ENCODE results near the gene SLC6A4.
"Not testable (repeated sequence)": the region's sequence is repeated elsewhere in the genome, so short reads cannot be mapped to it uniquely, and the experiment has no call there.

Gene SLC6A4

DNA sequence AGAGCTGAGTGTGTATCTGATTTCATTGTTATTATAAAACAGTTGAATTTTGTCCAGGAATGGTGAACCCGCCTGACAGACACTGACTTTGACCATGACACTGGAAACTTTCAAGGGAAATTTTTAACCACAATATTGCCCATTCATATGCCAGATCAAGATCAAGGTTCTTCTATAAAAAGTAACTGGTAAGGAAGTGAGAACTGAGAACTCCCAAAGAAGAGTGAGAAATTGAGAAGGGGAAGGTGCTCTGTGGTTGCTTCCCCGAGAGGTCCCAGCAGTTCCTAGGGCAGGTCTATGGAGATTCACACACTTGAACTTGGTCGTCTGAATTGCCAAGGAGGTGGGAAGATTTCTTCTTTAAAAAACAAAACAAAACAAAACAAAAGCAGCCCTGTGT, 27.3 kb downstream of the SLC6A4 start:
- Histone ChIP-seq H3K4me3 (ENCODE audit: low read length, poor library complexity, severe bottlenecking) (no peak overlapping the region), H3K27me3 (ENCODE audit: insufficient read depth, low read length, poor library complexity, severe bottlenecking) (no peaks in the 10 kb centered on the region), H4K20me1 (ENCODE audit: insufficient read depth, low read length, poor library complexity, severe bottlenecking) (no peaks in the 10 kb centered on the region), H3K9me2 (replicated peaks; ENCODE audit: low read depth, low read length) (no peaks in the 10 kb centered on the region), H3K9ac (ENCODE audit: low read depth, low read length, poor library complexity, severe bottlenecking) (no peak overlapping the region), H3K79me2 (ENCODE audit: insufficient read depth, low read length) (no peaks in the 10 kb centered on the region), H3K36me3 (ENCODE audit: insufficient read depth, low read length) (no peaks in the 10 kb centered on the region), H3K4me2 (ENCODE audit: low read depth, low read length, poor library complexity, severe bottlenecking) (no peak overlapping the region), H3K4me1 (ENCODE audit: insufficient read depth, low read length, poor library complexity, severe bottlenecking) (no peaks in the 10 kb centered on the region), H2AFZ (ENCODE audit: low read length) (no peak overlapping the region), H3K9me3 (ENCODE audit: insufficient read depth, low read depth, low read length) (no peaks in the 10 kb centered on the region), H3F3A (ENCODE audit: low read depth) (no peaks in the 10 kb centered on the region)
- no peak for TF ChIP-seq CTCF (conservative IDR thresholded peaks at IDR 0.05; ENCODE audit: low read length)
- no peak for TF ChIP-seq EZH2phosphoT487 (IDR thresholded peaks at IDR 0.05; ENCODE audit: borderline replicate concordance)

DNA sequence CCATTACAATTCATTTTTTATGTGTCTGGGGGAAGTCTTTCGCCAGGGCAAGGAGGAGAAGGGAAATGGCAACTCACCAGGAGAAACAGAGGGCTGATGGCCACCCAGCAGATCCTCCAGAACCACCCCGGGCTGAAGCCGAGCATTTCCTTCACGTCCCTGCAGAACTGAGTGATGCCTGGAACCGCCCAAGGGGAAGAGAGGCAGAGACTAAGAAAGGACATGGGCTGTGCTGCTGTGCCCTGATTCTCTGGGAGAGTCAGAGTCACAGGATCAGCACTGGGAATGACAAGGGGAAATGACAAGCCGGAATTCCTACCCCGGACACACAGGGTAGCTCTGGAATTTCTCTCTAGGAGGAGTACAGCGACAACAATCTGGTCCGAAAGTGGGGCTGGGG, 27.8 kb downstream of the SLC6A4 start:
- no peak for TF ChIP-seq EZH2phosphoT487 (IDR thresholded peaks at IDR 0.05; ENCODE audit: borderline replicate concordance)
- no peak for TF ChIP-seq CTCF (conservative IDR thresholded peaks at IDR 0.05; ENCODE audit: low read length)
- Histone ChIP-seq H3F3A (ENCODE audit: low read depth) (no peaks in the 10 kb centered on the region), H3K4me3 (ENCODE audit: low read length, poor library complexity, severe bottlenecking) (no peak overlapping the region), H3K4me2 (ENCODE audit: low read depth, low read length, poor library complexity, severe bottlenecking) (no peak overlapping the region), H3K79me2 (ENCODE audit: insufficient read depth, low read length) (no peaks in the 10 kb centered on the region), H3K27me3 (ENCODE audit: insufficient read depth, low read length, poor library complexity, severe bottlenecking) (no peaks in the 10 kb centered on the region), H3K9me2 (replicated peaks; ENCODE audit: low read depth, low read length) (no peaks in the 10 kb centered on the region), H3K9me3 (ENCODE audit: insufficient read depth, low read depth, low read length) (no peaks in the 10 kb centered on the region), H3K36me3 (ENCODE audit: insufficient read depth, low read length) (no peaks in the 10 kb centered on the region), H3K4me1 (ENCODE audit: insufficient read depth, low read length, poor library complexity, severe bottlenecking) (no peaks in the 10 kb centered on the region), H4K20me1 (ENCODE audit: insufficient read depth, low read length, poor library complexity, severe bottlenecking) (no peaks in the 10 kb centered on the region), H3K9ac (ENCODE audit: low read depth, low read length, poor library complexity, severe bottlenecking) (no peak overlapping the region), H2AFZ (ENCODE audit: low read length) (no peak overlapping the region)

DNA sequence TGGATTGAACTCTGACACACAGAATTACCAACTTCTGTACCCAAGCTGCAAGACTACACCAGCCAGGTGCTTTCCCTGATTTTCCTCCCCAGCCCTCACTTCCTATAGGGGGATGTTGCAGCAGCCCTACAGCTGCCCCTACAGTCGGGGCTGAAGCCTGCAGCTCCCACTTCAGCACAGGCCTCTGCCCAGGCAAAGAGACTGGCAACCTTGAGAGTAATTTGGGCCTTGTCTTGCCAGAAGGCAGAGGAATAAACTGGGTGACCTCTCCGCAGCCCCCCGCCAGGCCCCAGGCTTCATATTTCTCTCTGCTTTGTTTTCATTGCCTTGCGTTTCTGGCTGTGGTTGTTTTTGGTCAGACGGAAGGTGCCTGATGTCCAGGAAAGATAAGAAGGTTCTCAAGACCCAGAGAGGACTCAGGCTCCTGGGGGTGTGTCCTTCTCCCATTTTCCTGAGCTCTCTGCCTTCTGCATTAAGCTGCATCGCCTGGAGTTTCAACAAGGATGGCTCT, 32.0 kb downstream of the SLC6A4 start:
- Histone ChIP-seq H3K9me2 (replicated peaks; ENCODE audit: low read depth, low read length) (no peaks in the 10 kb centered on the region), H3K4me2 (ENCODE audit: low read depth, low read length, poor library complexity, severe bottlenecking) (no peak overlapping the region), H3K36me3 (ENCODE audit: insufficient read depth, low read length) (no peaks in the 10 kb centered on the region), H3K9ac (ENCODE audit: low read depth, low read length, poor library complexity, severe bottlenecking) (no peak overlapping the region), H3K4me3 (ENCODE audit: low read length, poor library complexity, severe bottlenecking) (no peak overlapping the region), H3K27me3 (ENCODE audit: insufficient read depth, low read length, poor library complexity, severe bottlenecking) (no peaks in the 10 kb centered on the region), H3F3A (ENCODE audit: low read depth) (no peaks in the 10 kb centered on the region), H3K79me2 (ENCODE audit: insufficient read depth, low read length) (no peaks in the 10 kb centered on the region), H2AFZ (ENCODE audit: low read length) (no peak overlapping the region), H3K9me3 (ENCODE audit: insufficient read depth, low read depth, low read length) (no peaks in the 10 kb centered on the region), H3K4me1 (ENCODE audit: insufficient read depth, low read length, poor library complexity, severe bottlenecking) (no peaks in the 10 kb centered on the region), H4K20me1 (ENCODE audit: insufficient read depth, low read length, poor library complexity, severe bottlenecking) (no peaks in the 10 kb centered on the region)
- TF ChIP-seq EZH2phosphoT487 (IDR thresholded peaks at IDR 0.05; ENCODE audit: borderline replicate concordance) (no peak), CTCF (conservative IDR thresholded peaks at IDR 0.05; ENCODE audit: low read length) (peak; percentile 33)

- not testable (repeated sequence) for H3K9me2 ChIP-seq (replicated peaks; ENCODE audit: low read depth, low read length); H4K20me1 ChIP-seq (ENCODE audit: insufficient read depth, low read length, poor library complexity, severe bottlenecking); H3K4me3 ChIP-seq (ENCODE audit: low read length, poor library complexity, severe bottlenecking); H3K79me2 ChIP-seq (ENCODE audit: insufficient read depth, low read length); H3F3A ChIP-seq (ENCODE audit: low read depth); H3K9me3 ChIP-seq (ENCODE audit: insufficient read depth, low read depth, low read length); H3K27me3 ChIP-seq (ENCODE audit: insufficient read depth, low read length, poor library complexity, severe bottlenecking); H3K4me2 ChIP-seq (ENCODE audit: low read depth, low read length, poor library complexity, severe bottlenecking); H2AFZ ChIP-seq (ENCODE audit: low read length); H3K9ac ChIP-seq (ENCODE audit: low read depth, low read length, poor library complexity, severe bottlenecking); H3K36me3 ChIP-seq (ENCODE audit: insufficient read depth, low read length); H3K4me1 ChIP-seq (ENCODE audit: insufficient read depth, low read length, poor library complexity, severe bottlenecking)
Measured at GRCh38 chr17:30200656-30201055, 34.8 kb downstream of the SLC6A4 start.
